Thyroid gland (tissue), 4 donors: ENCODE measurements around the gene CRACR2B.
A peak's percentile ranks its signal among the peaks of the same experiment; 100 is the strongest.

Experiments
- CTCF ChIP-seq, 6 experiments: fragments of 200-600 bp in 3 of 6; fragments of 450-650 bp in 3 of 6; sonication (generic) in 3 of 6; IDR thresholded peaks; one replicate each; pipeline ENCODE4 v1.5.1; 2016 to 2019; ENCODE audit warnings: antibody characterized with exemption in 6 of 6, mild to moderate bottlenecking in 2 of 6, inconsistent platforms in 1 of 6, moderate library complexity in 1 of 6
- POLR2A ChIP-seq, 2 donors: fragments of 450-650 bp; IDR thresholded peaks; one replicate each; pipeline ENCODE4 v1.6.1; 2017; ENCODE audit warnings: antibody characterized with exemption in 2 of 2, mild to moderate bottlenecking in 2 of 2, moderate library complexity in 1 of 2

GRCh38 chr11:809287-810039 lies 18.3 kb upstream of the CRACR2B start, which contains the start of gene RPLP2:
- peak; percentile 79 to 81 for TF ChIP-seq POLR2A (IDR thresholded peaks at IDR 0.05)
- TF ChIP-seq CTCF (IDR thresholded peaks at IDR 0.05), result peak in 1 of 6 experiments; percentile 23
